SU-DHL-6 (cell line): ENCODE measurements around the gene ATP6V1G2.
A peak's percentile ranks its signal among the peaks of the same experiment; 100 is the strongest.

Experiments used
- H2AFZ ChIP-seq: fragments of 200-600 bp; sonication (generic); 2 replicates; pipeline ENCODE4 v1.6.1; 2014; ENCODE audit warnings: low read depth, mild to moderate bottlenecking, moderate library complexity, mixed read lengths, antibody characterized with exemption, low read length; ENCODE audit not compliant: severe bottlenecking
- H3F3A ChIP-seq: fragments of 200-600 bp; shearing (Covaris generic); 2 replicates; pipeline ENCODE4 v1.6.0; 2016; ENCODE audit warnings: antibody characterized with exemption, mild to moderate bottlenecking; ENCODE audit not compliant: insufficient read depth
- H3K27ac ChIP-seq: fragments of 200-600 bp; sonication (generic); 2 replicates; pipeline ENCODE4 v1.5.1; 2016; ENCODE audit warnings: low read depth, mild to moderate bottlenecking, low read length, moderate library complexity, mixed read lengths
- H3K27me3 ChIP-seq: fragments of 200-600 bp; sonication (generic), shearing (Covaris generic); 2 replicates; pipeline ENCODE4 v1.6.0; 2014; ENCODE audit warnings: mild to moderate bottlenecking, low read length
- H3K36me3 ChIP-seq: fragments of 200-600 bp; sonication (generic); 2 replicates; pipeline ENCODE4 v1.6.1; 2014; ENCODE audit warnings: mild to moderate bottlenecking, low read length, mixed read lengths
- H3K4me2 ChIP-seq: fragments of 300-600, 200-600 bp; shearing (Covaris generic), sonication (generic); 2 replicates; pipeline ENCODE4 v1.6.0; 2014; ENCODE audit warnings: low read length, low read depth, mild to moderate bottlenecking; ENCODE audit not compliant: poor library complexity, severe bottlenecking
- H3K4me3 ChIP-seq: fragments of 200-600 bp; sonication (generic); 2 replicates; pipeline ENCODE4 v1.5.1; 2014; ENCODE audit warnings: antibody characterized with exemption, low read length, mild to moderate bottlenecking, mixed read lengths; ENCODE audit not compliant: insufficient read depth, poor library complexity, severe bottlenecking
- H3K79me2 ChIP-seq: fragments of 200-600 bp; sonication (generic); 2 replicates; pipeline ENCODE4 v1.6.1; 2014; ENCODE audit warnings: mild to moderate bottlenecking, low read length, moderate library complexity; ENCODE audit not compliant: insufficient read depth
- H3K9ac ChIP-seq: fragments of 200-600 bp; sonication (generic); 2 replicates; pipeline ENCODE4 v1.7.0; 2014; ENCODE audit warnings: mild to moderate bottlenecking, low read length
- H3K9me2 ChIP-seq: fragments of 200-600 bp; sonication (generic); replicated peaks from 2 replicates; pipeline ENCODE4 v1.6.1; 2014; ENCODE audit warnings: low read length; ENCODE audit not compliant: insufficient read depth
- H3K9me3 ChIP-seq: fragments of 200-600 bp; sonication (generic); 2 replicates; pipeline ENCODE4 v1.6.1; 2014; ENCODE audit warnings: low read length, mixed read lengths; ENCODE audit not compliant: insufficient read depth
- H4K20me1 ChIP-seq: fragments of 200-600 bp; sonication (generic); 2 replicates; pipeline ENCODE4 v1.6.1; 2014; ENCODE audit warnings: low read depth, mild to moderate bottlenecking, antibody characterized with exemption, low read length, moderate library complexity, mixed read lengths
- CTCF ChIP-seq: fragments of 200-600 bp; sonication (generic); IDR thresholded peaks from one replicate; pipeline ENCODE4 v1.5.1; 2017; ENCODE audit warnings: antibody characterized with exemption, mild to moderate bottlenecking, low read length, moderate library complexity; ENCODE audit not compliant: insufficient read depth, poor library complexity, severe bottlenecking
- EZH2phosphoT487 ChIP-seq: fragments of 200-600 bp; sonication (generic), shearing (Covaris generic); conservative IDR thresholded peaks from 2 replicates; pipeline ENCODE4 v1.6.1; 2018; ENCODE audit warnings: mild to moderate bottlenecking, antibody characterized with exemption, low read length, moderate library complexity, mixed read lengths

Gene ATP6V1G2

GRCh38 chr6:31541059-31541657 lies 5.2 kb downstream of the ATP6V1G2 start:
- TF ChIP-seq EZH2phosphoT487, result no peak
- no peak for TF ChIP-seq CTCF
- Histone ChIP-seq H3K36me3 (peaks cover 45% of the 10 kb centered on the region), H2AFZ (no peak overlapping the region), H3K79me2 (peaks cover 57% of the 10 kb centered on the region), H3K27ac (peak overlapping the region; percentile 83), H3K4me2 (peak overlapping the region; percentile 83), H3K9me2 (no peaks in the 10 kb centered on the region), H3F3A (peaks cover 39% of the 10 kb centered on the region), H3K27me3 (no peaks in the 10 kb centered on the region), H3K9me3 (no peaks in the 10 kb centered on the region), H3K4me3 (peak overlapping the region; percentile 66), H3K9ac (peak overlapping the region; percentile 79), H4K20me1 (peaks cover 38% of the 10 kb centered on the region)

- peak overlapping the region; percentile 79 for H3K9ac ChIP-seq
- no peaks in the 10 kb centered on the region for H3K9me2 ChIP-seq
- no peak for TF ChIP-seq CTCF
- TF ChIP-seq EZH2phosphoT487, result no peak
- H3K27me3 ChIP-seq, result no peaks in the 10 kb centered on the region
- peaks cover 44% of the 10 kb centered on the region for H3F3A ChIP-seq
- H3K4me3 ChIP-seq, result peak overlapping the region; percentile 66
- H3K36me3 ChIP-seq, result peaks cover 50% of the 10 kb centered on the region
- H3K27ac ChIP-seq, result peak overlapping the region; percentile 83
- peaks cover 44% of the 10 kb centered on the region for H4K20me1 ChIP-seq
- peak overlapping the region; percentile 83 for H3K4me2 ChIP-seq
- no peak overlapping the region for H2AFZ ChIP-seq
- peaks cover 62% of the 10 kb centered on the region for H3K79me2 ChIP-seq
- H3K9me3 ChIP-seq, result no peaks in the 10 kb centered on the region
Observed at GRCh38 chr6:31540640-31541039, 5.8 kb downstream of the ATP6V1G2 start.

- no peak overlapping the region for H2AFZ ChIP-seq
- no peak overlapping the region for H3K4me3 ChIP-seq
Observed at GRCh38 chr6:31538805-31539400, 7.5 kb downstream of the ATP6V1G2 start.

More at GRCh38 chr6:31538805-31539400, 7.5 kb downstream of the ATP6V1G2 start:
- H3K9ac ChIP-seq, result peak overlapping the region; percentile 79; the same call in 1 of the 2 replicates
- H3K9me3 ChIP-seq, result no peaks in the 10 kb centered on the region
- peak overlapping the region; percentile 83 for H3K4me2 ChIP-seq
- H3K79me2 ChIP-seq, result peaks cover 71% of the 10 kb centered on the region
- H3K36me3 ChIP-seq, result peaks cover 67% of the 10 kb centered on the region
- no peak overlapping the region for H3K27ac ChIP-seq
- TF ChIP-seq CTCF (no peak), EZH2phosphoT487 (no peak)
- H4K20me1 ChIP-seq, result peaks cover 60% of the 10 kb centered on the region
- no peaks in the 10 kb centered on the region for H3K9me2 ChIP-seq
- no peaks in the 10 kb centered on the region for H3K27me3 ChIP-seq
- peaks cover 44% of the 10 kb centered on the region for H3F3A ChIP-seq
